GM19193 (cell line): ENCODE measurements around the gene SVIL.

Experiments used
- POLR2A ChIP-seq: IDR thresholded peaks from 4 replicates; pipeline ENCODE4 v1.6.1; 2011; ENCODE audit not compliant: insufficient read depth, insufficient read length; ENCODE audit errors: extremely low read depth

Gene SVIL

DNA sequence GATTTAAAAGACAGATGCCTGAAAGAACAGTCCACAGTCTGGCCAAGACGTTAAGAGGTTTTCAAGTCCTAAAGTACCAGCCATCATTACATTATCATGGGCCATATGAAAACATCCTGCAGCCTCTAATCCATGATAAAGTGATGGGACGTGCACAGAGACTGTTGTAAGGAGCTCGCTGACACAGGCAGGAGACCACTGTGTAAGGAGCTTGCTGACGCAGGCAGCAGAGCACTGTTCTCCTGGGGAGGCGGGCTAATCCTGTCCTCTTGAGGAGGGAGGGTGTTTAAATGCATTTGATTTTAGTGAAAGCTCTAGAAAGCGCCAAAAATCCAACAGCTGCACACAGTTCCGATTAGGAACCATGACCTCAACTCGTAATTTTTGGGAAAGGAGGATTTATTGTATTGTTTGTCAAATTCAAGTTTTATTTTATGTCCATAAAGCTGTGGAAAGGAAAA is 16.9 kb downstream of the SVIL start:
- TF ChIP-seq POLR2A = no peak

DNA sequence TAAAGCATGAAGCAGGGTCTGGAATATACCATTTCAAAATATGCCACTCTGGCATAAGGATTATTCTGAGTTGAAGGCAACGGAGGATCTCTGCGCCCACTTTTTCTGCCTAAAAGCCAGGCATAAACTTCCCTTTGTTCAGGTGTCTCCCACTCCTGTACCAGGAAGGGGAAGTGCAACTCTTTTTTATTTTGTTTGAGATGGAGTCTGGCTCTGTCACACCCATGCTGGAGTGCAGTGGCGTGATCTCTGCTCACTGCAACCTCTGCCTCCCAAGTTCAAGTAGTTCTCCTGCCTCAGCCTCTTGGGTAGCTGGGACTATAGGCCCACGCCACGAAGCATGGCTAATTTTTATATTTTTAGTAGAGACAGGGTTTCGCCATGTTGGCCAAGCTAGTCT is 18.2 kb downstream of the SVIL start:
- TF ChIP-seq POLR2A = no peak

DNA sequence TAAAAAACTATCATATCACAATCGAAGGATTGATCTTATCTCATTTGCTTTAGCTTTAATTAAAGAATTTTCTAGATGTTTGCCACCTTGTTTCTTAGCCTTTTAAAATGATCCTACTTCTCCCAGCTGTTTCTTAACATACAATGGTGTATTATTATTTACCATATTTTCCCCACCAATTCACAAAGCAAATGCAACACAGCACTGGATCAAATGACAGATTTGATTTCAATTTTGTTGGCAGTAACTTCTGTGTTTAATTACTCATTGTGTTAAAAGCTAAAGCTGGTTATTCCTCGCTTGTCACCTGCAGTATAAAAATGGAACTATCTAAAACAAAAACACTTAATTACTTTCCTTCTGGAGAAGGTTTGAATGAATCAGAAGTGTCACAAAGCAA is 19.6 kb downstream of the SVIL start:
- no peak for TF ChIP-seq POLR2A

DNA sequence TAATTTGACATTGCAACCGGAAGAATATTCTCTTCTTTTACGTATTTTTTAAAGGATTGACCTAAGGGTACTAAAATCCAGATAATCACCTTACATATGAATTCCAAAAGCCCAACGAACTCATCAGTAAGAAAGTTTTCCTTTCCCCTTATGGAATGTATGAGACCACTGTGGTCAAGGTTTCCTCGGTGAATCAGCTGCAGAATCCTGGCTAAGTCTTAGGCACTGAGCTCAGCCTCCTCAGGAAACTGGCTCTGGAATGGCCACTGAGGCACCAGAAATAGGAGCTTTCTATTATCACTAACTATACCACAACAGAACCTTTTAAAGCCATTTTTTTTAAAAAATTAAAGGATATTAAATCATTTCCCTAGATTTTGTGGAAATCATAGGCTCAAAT is 21.0 kb downstream of the SVIL start:
- no peak for TF ChIP-seq POLR2A

DNA sequence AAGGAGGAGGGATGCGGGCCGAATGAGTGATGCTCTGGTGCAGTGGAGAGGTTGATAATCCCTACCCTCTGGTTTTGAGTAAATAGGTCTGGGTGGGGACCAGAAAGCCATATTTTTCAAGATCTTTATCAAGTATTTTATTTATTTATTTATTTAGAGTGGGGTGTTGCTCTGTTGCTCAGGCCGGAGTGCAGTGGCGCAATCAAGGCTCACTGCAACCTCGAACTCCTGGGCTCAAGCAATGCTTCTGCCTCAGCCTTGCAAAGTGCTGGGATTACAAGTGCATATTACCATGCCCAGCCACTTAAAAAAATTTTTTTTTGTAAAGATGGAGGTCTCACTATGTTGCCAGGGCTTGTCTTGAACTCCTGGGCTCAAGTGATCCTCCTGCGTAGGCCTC is 21.6 kb downstream of the SVIL start:
- no peak for TF ChIP-seq POLR2A

DNA sequence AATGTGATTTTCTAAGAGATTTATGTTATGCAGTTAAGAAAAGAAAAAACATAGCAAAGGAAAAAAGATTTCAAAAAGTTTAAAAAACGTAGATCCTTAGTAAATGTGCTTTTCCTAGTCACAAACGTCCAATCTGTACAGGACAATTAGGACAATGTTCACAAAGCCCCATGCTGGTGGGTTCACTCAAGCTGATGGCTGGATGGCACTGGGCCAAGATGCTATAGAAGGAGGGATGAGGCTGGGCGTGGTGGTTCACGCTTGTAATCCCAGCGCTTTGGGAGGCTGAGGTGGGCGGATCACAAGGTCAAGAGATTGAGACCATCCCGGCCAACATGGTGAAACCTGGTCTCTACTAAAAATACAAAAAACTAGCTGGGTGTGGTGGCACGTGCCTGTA is 22.1 kb downstream of the SVIL start:
- no peak for TF ChIP-seq POLR2A

DNA sequence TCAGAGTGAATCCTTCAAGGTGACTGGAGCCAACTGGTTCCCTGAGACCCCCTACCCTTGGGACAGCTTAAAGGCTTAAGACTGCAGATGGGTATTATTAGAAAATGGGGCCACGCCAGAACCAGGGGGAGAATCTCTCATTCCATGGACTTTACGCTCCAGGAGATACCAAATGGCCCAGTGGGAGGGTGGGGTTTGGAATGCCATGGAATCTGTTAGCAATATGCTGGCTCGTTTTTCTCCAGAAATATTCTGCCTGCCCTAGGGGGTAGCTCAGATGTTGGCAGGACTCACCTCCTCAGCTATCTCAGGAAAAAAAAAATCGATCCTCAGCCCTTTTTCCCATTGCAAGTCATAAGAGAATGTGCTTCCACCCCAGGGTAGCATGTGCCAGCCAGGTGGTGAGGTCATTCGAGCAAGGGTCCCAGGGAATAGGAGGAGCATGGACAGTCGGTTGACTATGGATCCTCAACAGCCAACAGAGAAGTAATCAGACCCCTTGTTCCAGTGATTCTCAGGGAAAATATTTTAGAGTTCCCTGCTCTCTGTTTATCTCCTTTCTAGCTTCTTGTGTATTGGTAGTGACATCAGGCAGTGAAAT is 22.9 kb downstream of the SVIL start:
- no peak for TF ChIP-seq POLR2A

DNA sequence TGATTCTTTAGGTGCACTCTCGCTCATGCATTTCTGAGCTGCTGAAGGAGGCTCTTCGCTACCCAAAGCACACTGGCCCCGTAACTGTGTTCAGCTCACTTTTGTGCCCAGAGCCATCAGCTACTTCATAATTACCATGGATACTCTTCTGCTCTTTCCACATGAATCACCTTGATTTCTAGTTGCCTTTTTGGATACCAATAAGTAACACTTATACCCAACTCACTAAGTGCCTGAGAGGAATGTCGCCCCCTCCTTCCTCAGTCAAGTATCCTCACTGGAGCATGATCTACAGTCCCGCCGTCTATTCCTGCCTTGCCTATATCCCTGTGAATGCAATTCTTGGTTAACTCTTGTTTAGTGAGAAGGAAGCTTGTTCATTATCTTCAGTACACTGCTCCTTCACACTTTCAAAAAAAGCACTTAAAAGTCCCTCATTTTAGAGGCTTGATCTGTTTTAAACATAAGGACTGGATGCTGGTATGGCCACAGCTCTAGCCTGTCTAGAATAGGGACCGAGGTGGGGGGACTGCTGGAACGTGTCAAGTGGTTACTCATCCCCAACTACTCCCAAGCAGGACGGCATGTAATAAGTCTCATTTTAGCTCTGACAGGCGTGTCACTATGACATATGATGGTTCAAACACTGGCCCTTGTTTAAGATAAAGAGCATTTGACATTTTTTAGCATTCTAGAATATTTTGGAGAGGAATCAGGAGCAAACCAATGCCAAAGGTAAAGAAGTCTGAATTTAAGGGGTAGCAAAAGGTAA is 23.7 kb downstream of the SVIL start:
- TF ChIP-seq POLR2A = no peak

DNA sequence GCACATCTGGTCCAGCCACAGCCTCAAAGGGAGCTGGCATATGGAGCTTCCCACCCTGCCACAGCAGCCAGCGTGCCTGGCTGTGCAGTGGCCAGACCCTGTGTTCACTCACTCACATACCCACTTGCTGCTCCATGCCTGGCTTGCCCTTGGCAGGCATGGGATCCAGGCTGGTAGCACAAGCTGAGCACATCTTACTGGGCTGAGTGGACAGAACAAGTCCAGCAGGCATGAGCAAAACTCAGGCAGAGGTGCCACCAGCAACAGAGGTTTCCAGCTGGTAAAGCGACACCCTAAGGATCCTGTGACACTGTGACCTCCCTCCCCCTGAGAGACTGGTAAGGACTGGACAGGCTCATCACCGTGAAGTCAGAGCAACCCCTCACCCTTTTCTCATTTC is 25.1 kb downstream of the SVIL start:
- no peak for TF ChIP-seq POLR2A

DNA sequence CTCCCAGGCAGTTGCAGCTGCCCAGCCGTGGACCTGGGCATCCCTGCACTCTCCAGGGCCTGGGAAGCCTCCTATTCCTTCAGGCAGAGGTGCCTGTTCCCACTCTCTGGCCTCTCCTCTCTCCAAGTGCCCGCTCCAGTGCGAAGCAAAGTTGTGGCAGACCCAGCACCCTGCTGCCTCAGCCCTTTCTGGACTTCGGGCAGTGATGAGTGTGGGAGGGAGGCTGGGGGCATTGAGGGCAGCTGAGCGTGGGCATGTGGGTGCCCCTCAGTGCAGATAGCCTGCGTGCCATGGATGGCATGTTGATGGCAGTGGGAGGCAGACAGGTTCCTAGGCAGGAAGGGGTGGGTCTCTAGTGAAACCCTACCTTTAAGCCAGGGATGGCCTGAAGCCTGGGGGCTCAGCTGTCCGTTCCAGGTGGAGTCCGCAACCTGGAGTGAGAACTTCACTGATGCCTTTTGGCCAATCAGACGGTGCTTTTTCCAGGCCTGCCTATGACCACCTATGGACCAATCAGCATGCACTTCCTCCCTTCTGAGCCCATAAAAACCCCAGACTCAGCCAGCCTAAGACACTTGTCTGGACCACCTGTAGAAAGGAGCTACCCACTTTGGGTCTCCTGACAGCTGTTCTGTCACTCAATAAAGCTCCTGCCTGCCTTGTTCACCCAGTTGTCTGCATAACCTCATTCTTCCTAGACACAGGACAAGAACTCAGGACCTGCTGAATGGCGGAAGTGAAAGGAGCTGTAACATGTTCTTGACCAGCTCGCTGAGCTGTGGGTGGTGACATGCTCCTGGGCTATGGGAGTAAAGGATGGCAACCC is 26.1 kb downstream of the SVIL start:
- no peak for TF ChIP-seq POLR2A

DNA sequence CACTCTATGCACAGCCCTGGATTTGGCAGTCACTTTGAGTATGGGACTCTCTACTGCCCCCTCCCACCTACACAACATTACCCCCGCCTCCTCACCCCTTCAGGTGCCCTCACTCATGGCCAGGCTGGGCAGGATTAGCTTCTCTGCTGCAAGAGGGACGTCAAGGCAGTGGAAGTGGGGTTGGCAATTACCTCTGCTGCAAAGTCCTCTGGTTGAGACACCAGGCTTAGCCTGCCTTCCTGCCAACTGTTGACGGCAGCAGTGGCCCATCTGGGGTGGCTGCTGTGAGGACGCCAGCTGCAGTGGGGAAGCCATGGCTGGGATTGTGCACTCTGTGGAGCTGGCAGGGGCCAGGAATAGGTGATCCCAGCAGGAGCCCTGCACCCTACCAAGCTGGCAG is 26.7 kb downstream of the SVIL start:
- no peak for TF ChIP-seq POLR2A

DNA sequence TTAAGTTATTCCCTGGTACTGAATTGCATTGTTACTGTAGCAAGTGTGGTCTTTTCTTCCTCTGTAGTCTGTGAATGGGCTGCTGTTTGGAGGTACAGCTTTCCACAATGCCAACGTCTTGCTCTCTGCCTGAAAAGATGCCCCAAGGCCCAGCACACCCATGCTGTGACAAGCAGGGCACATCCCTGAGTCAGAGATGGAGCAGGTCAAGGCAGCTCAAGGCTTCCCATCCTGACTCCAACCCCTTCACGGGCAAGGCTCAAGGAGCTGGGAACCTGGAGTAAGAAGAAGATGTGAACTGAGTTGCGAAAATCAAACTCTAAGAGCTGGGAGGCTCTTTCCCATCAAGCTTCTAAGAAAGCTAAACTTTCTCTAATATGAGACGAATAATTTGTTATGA is 27.2 kb downstream of the SVIL start:
- TF ChIP-seq POLR2A = no peak

DNA sequence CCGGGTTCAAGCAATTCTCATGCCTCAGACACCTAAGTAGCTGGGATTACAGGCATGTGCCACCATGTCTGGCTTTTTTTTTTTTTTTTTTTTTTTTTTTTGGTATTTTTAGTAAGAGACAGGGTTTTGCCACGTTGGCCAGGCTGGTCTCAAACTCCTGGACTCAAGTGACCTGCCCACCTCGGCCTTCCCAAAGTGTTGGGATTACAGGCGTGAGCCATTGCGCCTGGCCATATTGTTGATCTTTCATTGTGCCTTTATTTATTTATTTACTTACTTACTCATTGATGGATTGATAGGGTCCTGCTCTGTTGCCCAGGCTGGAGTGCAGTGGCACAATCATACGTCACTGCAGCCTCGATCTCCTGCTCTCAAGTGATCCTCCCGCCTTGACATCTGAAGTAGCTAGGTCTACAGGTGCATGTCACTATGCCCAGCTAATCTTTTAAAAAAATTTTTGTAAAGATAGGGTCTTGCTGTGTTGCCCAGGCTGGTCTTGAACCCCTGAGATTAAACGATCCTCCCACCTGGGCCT is 30.4 kb downstream of the SVIL start:
- TF ChIP-seq POLR2A = no peak

DNA sequence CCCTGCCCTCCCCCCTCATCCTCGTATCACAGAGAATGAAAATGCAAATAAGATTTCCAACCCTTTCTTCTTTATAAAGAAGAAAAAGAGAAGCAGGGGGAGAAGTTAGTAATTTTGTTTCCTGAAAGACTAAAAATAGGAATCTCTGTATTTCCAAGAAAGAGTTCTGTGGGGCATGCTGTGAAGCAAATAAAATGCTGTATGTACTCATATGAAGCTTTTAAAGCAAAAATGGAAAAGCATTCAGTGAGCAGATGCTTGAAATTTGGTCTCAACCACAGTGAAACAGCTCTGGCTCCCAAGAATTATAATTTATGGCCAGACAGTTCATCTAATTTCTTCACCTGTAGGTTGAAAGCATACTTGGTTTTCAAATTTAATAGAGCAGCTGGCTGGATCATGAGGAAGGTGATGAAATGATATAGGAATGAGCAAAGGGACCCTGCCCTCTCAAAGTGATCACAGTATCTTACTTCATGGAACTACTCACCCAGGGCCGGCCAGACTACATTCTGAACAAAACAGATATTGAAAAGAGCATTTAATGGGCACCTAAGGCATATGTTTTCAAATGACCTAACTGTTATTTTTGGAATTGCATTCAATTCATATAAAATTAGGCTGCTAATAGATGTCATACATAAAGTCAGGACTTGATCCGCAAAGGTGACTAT is 31.4 kb downstream of the SVIL start:
- no peak for TF ChIP-seq POLR2A

DNA sequence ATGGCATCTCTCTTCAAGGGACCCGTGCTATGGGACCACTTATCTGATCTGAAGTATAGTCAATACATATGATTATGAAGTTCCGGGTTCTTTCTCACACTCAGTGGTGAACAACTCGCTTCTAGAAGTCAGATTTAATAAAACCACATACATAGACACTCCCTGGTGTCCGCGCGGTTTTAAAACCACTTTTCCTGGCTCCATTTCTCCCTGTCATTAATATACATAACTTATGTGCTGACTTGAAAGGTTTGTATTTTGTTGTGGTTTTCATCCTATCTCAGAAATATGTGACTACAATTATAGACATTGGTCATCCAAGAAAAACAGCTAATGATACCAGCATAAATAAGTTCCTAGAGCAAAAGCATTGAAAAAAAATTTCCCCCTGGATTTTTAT is 34.0 kb downstream of the SVIL start:
- TF ChIP-seq POLR2A = no peak
